ENCODE measurements around the gene NACC2.

DNA sequence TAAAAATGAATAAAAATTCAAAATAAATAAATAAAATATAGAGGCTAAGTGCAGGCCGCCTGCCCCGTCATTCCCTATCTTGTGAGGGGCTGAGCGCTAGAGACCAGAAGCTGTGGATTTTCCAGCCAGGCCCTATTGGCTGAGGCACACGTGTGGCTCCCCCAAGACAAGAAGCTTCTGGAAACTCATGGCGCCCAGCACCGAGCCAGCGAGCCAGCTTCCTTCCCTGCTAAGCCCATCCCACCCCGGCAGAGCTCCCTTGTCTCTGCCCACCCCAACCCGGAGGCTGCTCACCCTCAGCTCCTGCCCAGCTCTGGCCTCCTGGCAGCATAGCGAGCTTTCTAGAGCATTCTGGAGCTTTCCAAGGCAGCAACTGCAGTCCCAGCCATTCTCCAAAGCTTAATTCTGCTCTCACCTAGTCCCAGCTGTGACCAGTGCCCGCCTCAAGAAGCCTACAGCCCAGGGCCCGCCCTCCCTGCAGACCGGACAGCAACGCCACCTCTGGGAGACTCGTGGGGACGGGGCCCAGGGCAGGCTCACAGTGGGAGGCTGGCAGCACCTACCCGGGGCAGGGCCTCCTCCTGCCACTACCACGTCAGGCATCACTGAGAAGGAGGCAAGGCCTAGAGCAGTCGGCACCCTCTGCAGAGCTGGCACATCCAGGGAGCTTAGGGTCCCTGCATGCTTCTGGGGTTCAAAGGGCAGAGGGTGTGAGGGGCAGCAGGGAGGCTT, 46.8 kb upstream of the NACC2 start:
- TF ChIP-seq POLR2A (IDR thresholded peaks at IDR 0.05): no peak
- TF ChIP-seq, protein P1, sequence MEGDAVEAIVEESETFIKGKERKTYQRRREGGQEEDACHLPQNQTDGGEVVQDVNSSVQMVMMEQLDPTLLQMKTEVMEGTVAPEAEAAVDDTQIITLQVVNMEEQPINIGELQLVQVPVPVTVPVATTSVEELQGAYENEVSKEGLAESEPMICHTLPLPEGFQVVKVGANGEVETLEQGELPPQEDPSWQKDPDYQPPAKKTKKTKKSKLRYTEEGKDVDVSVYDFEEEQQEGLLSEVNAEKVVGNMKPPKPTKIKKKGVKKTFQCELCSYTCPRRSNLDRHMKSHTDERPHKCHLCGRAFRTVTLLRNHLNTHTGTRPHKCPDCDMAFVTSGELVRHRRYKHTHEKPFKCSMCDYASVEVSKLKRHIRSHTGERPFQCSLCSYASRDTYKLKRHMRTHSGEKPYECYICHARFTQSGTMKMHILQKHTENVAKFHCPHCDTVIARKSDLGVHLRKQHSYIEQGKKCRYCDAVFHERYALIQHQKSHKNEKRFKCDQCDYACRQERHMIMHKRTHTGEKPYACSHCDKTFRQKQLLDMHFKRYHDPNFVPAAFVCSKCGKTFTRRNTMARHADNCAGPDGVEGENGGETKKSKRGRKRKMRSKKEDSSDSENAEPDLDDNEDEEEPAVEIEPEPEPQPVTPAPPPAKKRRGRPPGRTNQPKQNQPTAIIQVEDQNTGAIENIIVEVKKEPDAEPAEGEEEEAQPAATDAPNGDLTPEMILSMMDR (IDR thresholded peaks at IDR 0.05 in 4 of 5, conservative IDR thresholded peaks at IDR 0.05 in 1 of 5): no peak

All from gastrocnemius medialis (tissue), 4 donors.